Natural killer cell (primary cell): ENCODE results near the gene NWD2. TPM values are rescaled to one million over a fixed set of nuclear protein-coding genes. Genes with fewer than 3 reads are reported as not detected.

Source experiments
- ATAC-seq, 3 donors: fragments of 150-1000 bp in 2 of 3; fragments of 200-7000 bp in 1 of 3; cut with Tn5 transposase; 1 replicate in 1 of 3; 2 replicates in 2 of 3; pipeline ENCODE4 v1.10.0; 2021; ENCODE audit warnings: mild to moderate bottlenecking in 2 of 3, moderate library complexity in 2 of 3
- DNase-seq, 2 donors: peaks; one replicate each; pipeline versions ENCODE4 v3.0.0 to v3.0.0-alpha.2; 2013 to 2021; ENCODE audit warnings: mixed read lengths in 1 of 2
- H3K27ac ChIP-seq: one replicate; pipeline ENCODE4 v1.5.1; 2013; ENCODE audit warnings: mild to moderate bottlenecking, low read length
- H3K27me3 ChIP-seq: one replicate; pipeline ENCODE4 v1.6.1; 2013; ENCODE audit warnings: low read length; ENCODE audit not compliant: control insufficient read depth, insufficient read depth
- H3K36me3 ChIP-seq: one replicate; pipeline ENCODE4 v1.6.1; 2013; ENCODE audit warnings: low read length; ENCODE audit not compliant: control insufficient read depth, insufficient read depth
- H3K4me1 ChIP-seq: one replicate; pipeline ENCODE4 v1.6.1; 2013; ENCODE audit warnings: low read length; ENCODE audit not compliant: control insufficient read depth, insufficient read depth
- H3K4me3 ChIP-seq: one replicate; pipeline ENCODE4 v1.5.1; 2013; ENCODE audit warnings: low read length
- H3K9me3 ChIP-seq: one replicate; pipeline ENCODE4 v1.6.1; 2013; ENCODE audit warnings: low read length; ENCODE audit not compliant: control insufficient read depth, insufficient read depth
- H3K27ac Mint-ChIP-seq, 2 donors: one replicate each; pipeline ENCODE4 v1.8.0; 2022; ENCODE audit warnings: mild to moderate bottlenecking in 2 of 2, mixed read lengths in 2 of 2, moderate library complexity in 1 of 2
- H3K27me3 Mint-ChIP-seq, 2 donors: one replicate each; pipeline ENCODE4 v1.8.0; 2022; ENCODE audit warnings: low read depth in 2 of 2, mixed read lengths in 2 of 2
- H3K36me3 Mint-ChIP-seq: one replicate; pipeline ENCODE4 v1.8.0; 2022; ENCODE audit warnings: mixed read lengths
- H3K4me1 Mint-ChIP-seq, 2 donors: one replicate each; pipeline ENCODE4 v1.8.0; 2022; ENCODE audit warnings: mixed read lengths in 2 of 2
- H3K4me3 Mint-ChIP-seq: one replicate; pipeline ENCODE4 v1.8.0; 2022; ENCODE audit warnings: mild to moderate bottlenecking, moderate library complexity, mixed read lengths
- H3K9me3 Mint-ChIP-seq, 2 donors: one replicate each; pipeline ENCODE4 v1.8.0; 2022; ENCODE audit warnings: mixed read lengths in 2 of 2
- WGBS: methylation state at CpG from one replicate; pipeline ENCODE4 v1.1.7; 2013; ENCODE audit warnings: missing lambda C conversion rate; ENCODE audit not compliant: insufficient coverage; 5-methylcytosine and 5-hydroxymethylcytosine counted together
- intact Hi-C: fragments of 100-400 bp; cut with micrococcal nuclease; formaldehyde crosslinking; loops from one replicate; pipeline ENCODE4 v1.14.2; 2022
- total RNA-seq, 4 donors: library from RNA; stranded (reverse); fragments of 120-200 nt in 1 of 4; gene quantifications; one replicate each; pipeline versions ENCODE4 v1.2.3 to v1.2.4, GENCODE V29; 2013 to 2022
- TF ChIP-seq, protein P1 (sequence below): fragments of 200-600 bp; IDR thresholded peaks from one replicate; pipeline ENCODE4 v1.8.0; 2022; ENCODE audit warnings: antibody characterized with exemption

Gene NWD2
- total RNA-seq, 3 donors from 2014 or later (not counting 1 experiment from before 2014, with no cell fraction given): not detected

GRCh38 chr4:37463033-37463856, 218.7 kb downstream of the NWD2 start:
- Mint-ChIP-seq H3K4me3 (no peak overlapping the region), H3K4me1 (no peaks in the 10 kb centered on the region), H3K9me3 (peaks cover 0 to 2% of the 10 kb centered on the region in 2 donors), H3K27ac (no peak overlapping the region), H3K27me3 (peaks cover 16 to 26% of the 10 kb centered on the region in 2 donors), H3K36me3 (no peaks in the 10 kb centered on the region)
- no peaks in the 10 kb centered on the region for H3K27me3 ChIP-seq
- intact Hi-C loops: no loop called here
- no peak overlapping the region for H3K27ac ChIP-seq
- DNase-seq: no peak
- no peak for ATAC-seq
- 95% methylated on average over 4 of the region's 5 CpGs for WGBS
- no peak overlapping the region for H3K4me3 ChIP-seq
- no peaks in the 10 kb centered on the region for H3K4me1 ChIP-seq
- H3K9me3 ChIP-seq: no peaks in the 10 kb centered on the region
- H3K36me3 ChIP-seq: no peaks in the 10 kb centered on the region
- TF ChIP-seq, protein P1, sequence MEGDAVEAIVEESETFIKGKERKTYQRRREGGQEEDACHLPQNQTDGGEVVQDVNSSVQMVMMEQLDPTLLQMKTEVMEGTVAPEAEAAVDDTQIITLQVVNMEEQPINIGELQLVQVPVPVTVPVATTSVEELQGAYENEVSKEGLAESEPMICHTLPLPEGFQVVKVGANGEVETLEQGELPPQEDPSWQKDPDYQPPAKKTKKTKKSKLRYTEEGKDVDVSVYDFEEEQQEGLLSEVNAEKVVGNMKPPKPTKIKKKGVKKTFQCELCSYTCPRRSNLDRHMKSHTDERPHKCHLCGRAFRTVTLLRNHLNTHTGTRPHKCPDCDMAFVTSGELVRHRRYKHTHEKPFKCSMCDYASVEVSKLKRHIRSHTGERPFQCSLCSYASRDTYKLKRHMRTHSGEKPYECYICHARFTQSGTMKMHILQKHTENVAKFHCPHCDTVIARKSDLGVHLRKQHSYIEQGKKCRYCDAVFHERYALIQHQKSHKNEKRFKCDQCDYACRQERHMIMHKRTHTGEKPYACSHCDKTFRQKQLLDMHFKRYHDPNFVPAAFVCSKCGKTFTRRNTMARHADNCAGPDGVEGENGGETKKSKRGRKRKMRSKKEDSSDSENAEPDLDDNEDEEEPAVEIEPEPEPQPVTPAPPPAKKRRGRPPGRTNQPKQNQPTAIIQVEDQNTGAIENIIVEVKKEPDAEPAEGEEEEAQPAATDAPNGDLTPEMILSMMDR: no peak

DNA sequence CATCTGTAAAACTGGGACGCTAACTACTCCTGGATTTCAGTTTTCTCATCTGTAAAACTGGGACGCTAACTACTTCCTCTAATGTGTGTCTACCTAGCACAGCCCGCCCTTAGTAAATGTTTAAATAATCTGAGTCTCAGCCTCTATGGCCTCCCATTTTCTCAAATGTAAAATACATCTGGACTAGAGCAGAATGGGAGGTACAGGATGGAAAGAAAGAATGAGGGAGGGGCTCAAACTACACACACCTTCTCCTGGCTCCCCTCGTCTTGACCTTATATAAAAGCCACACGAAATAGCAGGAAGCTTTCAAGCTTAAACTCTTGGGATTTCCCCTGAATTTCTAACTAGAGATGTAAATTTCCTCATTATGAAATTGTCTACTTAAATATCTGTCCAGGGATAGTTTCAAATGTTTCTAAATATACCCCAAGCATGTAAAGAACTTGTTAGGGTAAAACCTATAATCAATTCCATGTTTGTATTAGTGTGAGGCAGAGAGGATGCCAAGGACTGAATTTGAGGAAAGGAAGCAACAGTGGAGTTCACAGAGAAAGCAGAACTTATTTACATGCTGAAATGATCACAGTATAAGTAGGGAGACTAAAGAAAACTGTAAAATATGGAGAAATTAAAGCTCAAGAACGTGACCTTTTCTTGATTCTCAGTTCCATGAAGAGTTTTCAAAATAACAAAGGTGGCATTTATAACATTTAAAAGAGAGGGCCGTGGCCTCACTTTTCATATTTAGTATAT, 220.0 kb downstream of the NWD2 start:
- Histone ChIP-seq H3K9me3 (no peaks in the 10 kb centered on the region), H3K4me3 (no peak overlapping the region), H3K36me3 (no peaks in the 10 kb centered on the region), H3K27me3 (no peaks in the 10 kb centered on the region), H3K27ac (no peak overlapping the region), H3K4me1 (no peaks in the 10 kb centered on the region)
- TF ChIP-seq, protein P1: no peak
- H3K36me3 Mint-ChIP-seq: no peaks in the 10 kb centered on the region
- H3K9me3 Mint-ChIP-seq: peaks cover 0 to 2% of the 10 kb centered on the region in 2 donors
- H3K27ac Mint-ChIP-seq: no peak overlapping the region
- ATAC-seq: no peak
- intact Hi-C loops: no loop called here
- H3K4me1 Mint-ChIP-seq: no peaks in the 10 kb centered on the region
- DNase-seq: no peak
- no peak overlapping the region for H3K4me3 Mint-ChIP-seq
- 91% methylated on average over 3 of the region's 7 CpGs for WGBS
- H3K27me3 Mint-ChIP-seq: peaks cover 11 to 13% of the 10 kb centered on the region in 2 donors

DNA sequence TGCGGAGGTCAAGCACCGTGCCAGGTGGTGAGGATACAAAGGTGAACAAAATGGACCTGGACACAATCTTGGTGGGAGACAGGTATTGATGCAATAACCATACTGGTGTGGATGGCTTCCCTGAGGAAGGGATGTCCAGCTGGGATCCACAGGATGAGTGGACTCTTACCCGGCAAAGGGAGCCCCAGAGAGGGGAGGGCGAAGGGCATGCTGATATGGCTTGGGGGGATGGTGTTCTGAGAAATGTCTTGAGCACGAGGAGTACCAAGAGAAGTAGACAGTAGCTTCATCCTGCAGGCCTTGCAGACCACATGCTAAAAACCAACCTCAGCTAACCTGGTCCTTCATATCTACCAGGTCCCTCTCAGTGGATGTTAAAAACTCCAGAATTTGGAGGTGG, 220.8 kb downstream of the NWD2 start:
- H3K4me1 ChIP-seq: no peaks in the 10 kb centered on the region
- H3K36me3 Mint-ChIP-seq: no peaks in the 10 kb centered on the region
- H3K4me3 ChIP-seq: no peak overlapping the region
- no peak overlapping the region for H3K4me3 Mint-ChIP-seq
- H3K27me3 Mint-ChIP-seq: peaks cover 7 to 17% of the 10 kb centered on the region in 2 donors
- no peaks in the 10 kb centered on the region for H3K4me1 Mint-ChIP-seq
- H3K27ac ChIP-seq: no peak overlapping the region
- H3K27me3 ChIP-seq: no peaks in the 10 kb centered on the region
- TF ChIP-seq, protein P1: no peak
- H3K27ac Mint-ChIP-seq: no peak overlapping the region
- WGBS: 90% methylated on average over 4 of the region's 5 CpGs
- no peak for ATAC-seq
- intact Hi-C loops: no loop called here
- DNase-seq: no peak
- H3K9me3 Mint-ChIP-seq: peaks cover 0 to 2% of the 10 kb centered on the region in 2 donors
- no peaks in the 10 kb centered on the region for H3K36me3 ChIP-seq
- H3K9me3 ChIP-seq: no peaks in the 10 kb centered on the region
